Muscle layer of colon (tissue), 2 donors: ENCODE measurements around the gene FAM111A.

Experiments
- H3K27ac ChIP-seq: one replicate; pipeline ENCODE4 v1.7.0; 2013; ENCODE audit warnings: low read depth, mild to moderate bottlenecking, low read length, moderate library complexity
- H3K27me3 ChIP-seq, 2 donors: one replicate each; pipeline ENCODE4 v1.7.0; 2013; ENCODE audit warnings: low read length in 2 of 2, mild to moderate bottlenecking in 2 of 2; ENCODE audit not compliant: insufficient read depth in 2 of 2, control insufficient read depth in 1 of 2
- H3K36me3 ChIP-seq: one replicate; pipeline ENCODE4 v1.7.0; 2013; ENCODE audit warnings: mild to moderate bottlenecking, low read length; ENCODE audit not compliant: insufficient read depth
- H3K4me1 ChIP-seq: one replicate; pipeline ENCODE4 v1.7.0; 2013; ENCODE audit warnings: mild to moderate bottlenecking, low read length; ENCODE audit not compliant: insufficient read depth
- H3K4me3 ChIP-seq, 2 donors: one replicate each; pipeline ENCODE4 v1.7.0; 2013; ENCODE audit warnings: low read length in 2 of 2, low read depth in 1 of 2, mild to moderate bottlenecking in 1 of 2, moderate library complexity in 1 of 2
- H3K9ac ChIP-seq: one replicate; pipeline ENCODE4 v1.7.0; 2013; ENCODE audit warnings: low read length
- H3K9me3 ChIP-seq: one replicate; pipeline ENCODE4 v1.7.0; 2013; ENCODE audit warnings: mild to moderate bottlenecking, low read length
- donor health status: abdominal sarcoma.
- donor health status: Adenocarcinoma of cecum.

The FAM111A gene

GRCh38 chr11:59192446-59193020, 49.9 kb downstream of the FAM111A start:
- Histone ChIP-seq H3K36me3 (peaks cover 8% of the 10 kb centered on the region), H3K27ac (no peak overlapping the region), H3K4me1 (no peaks in the 10 kb centered on the region), H3K27me3 (no peaks in the 10 kb centered on the region), H3K9me3 (no peaks in the 10 kb centered on the region), H3K4me3 (no peak overlapping the region), H3K9ac (no peak overlapping the region)

DNA sequence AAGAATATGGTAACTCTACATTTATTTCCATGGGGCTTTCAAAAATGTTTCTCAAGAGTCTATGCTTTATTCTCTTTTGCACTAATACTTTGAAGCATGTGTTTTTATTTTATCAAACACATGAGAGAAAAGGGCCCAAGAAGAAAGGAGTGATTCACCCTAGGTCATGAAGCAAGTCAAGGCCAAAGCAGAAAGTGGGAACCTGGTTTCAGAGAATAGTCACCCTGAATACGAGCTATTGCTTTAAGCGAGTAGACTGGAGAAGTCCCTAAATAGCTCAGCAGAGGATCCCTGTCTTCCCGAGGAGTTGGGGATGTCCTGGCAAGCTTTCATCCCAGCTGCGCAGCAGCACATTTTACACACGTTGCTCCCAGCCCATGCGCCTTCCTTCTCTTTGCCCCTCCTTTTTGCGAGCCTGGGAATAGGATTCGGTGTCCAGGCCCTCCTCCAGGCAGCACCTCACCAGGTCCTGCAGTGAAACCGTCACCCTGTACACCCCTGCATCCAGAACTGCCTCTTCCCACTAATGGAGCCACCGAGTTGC, 51.0 kb downstream of the FAM111A start:
- Histone ChIP-seq H3K36me3 (peaks cover 8% of the 10 kb centered on the region), H3K4me1 (peaks cover 10% of the 10 kb centered on the region)

DNA sequence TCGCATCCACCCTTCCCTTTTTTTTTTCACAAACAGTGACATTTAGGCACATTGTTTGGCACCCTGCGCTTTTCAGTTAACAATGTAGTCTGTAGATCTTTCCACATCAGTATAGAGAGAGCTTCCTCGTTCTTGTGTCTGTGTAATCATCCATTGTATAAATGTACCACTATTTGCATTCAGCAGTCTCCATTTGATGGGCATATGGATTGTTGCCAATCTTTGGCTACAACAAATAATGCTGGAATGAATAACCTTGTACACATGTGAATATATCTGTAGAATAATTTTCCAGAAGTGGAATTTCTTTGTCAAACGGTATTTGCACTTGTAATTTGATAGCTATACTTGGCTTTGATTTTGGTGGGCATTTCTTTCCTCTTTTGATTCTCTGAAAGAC, 52.9 kb downstream of the FAM111A start:
- Histone ChIP-seq H3K4me3 (no peak overlapping the region), H3K27me3 (no peaks in the 10 kb centered on the region), H3K27ac (no peak overlapping the region), H3K36me3 (peaks cover 8% of the 10 kb centered on the region), H3K9me3 (no peaks in the 10 kb centered on the region), H3K9ac (no peak overlapping the region), H3K4me1 (peaks cover 10% of the 10 kb centered on the region)

More for the DNA sequence above, 51.0 kb downstream of the FAM111A start:
- no peak overlapping the region for H3K27ac ChIP-seq
- no peaks in the 10 kb centered on the region for H3K9me3 ChIP-seq
- no peak overlapping the region for H3K4me3 ChIP-seq
- no peak overlapping the region for H3K9ac ChIP-seq
- H3K27me3 ChIP-seq, result no peaks in the 10 kb centered on the region

- Histone ChIP-seq H3K9me3 (no peaks in the 10 kb centered on the region), H3K36me3 (peaks cover 8% of the 10 kb centered on the region), H3K27me3 (no peaks in the 10 kb centered on the region), H3K9ac (no peak overlapping the region), H3K4me3 (no peak overlapping the region), H3K4me1 (peaks cover 10% of the 10 kb centered on the region), H3K27ac (no peak overlapping the region)
These were observed 54.1 kb downstream of the FAM111A start for GRCh38 chr11:59196777-59197176.

GRCh38 chr11:59197991-59198390, 55.3 kb downstream of the FAM111A start:
- H3K27me3 ChIP-seq, result no peaks in the 10 kb centered on the region
- H3K27ac ChIP-seq, result no peak overlapping the region
- no peak overlapping the region for H3K9ac ChIP-seq
- no peaks in the 10 kb centered on the region for H3K9me3 ChIP-seq
- H3K4me1 ChIP-seq, result peaks cover 10% of the 10 kb centered on the region
- H3K4me3 ChIP-seq, result no peak overlapping the region
- peaks cover 1% of the 10 kb centered on the region for H3K36me3 ChIP-seq

- peaks cover 10% of the 10 kb centered on the region for H3K4me1 ChIP-seq
- H3K9ac ChIP-seq, result no peak overlapping the region
- no peaks in the 10 kb centered on the region for H3K9me3 ChIP-seq
- no peak overlapping the region for H3K27ac ChIP-seq
- H3K4me3 ChIP-seq, result no peak overlapping the region
- no peaks in the 10 kb centered on the region for H3K36me3 ChIP-seq
- H3K27me3 ChIP-seq, result no peaks in the 10 kb centered on the region
These were observed 56.1 kb downstream of the FAM111A start for GRCh38 chr11:59198726-59199125.

DNA sequence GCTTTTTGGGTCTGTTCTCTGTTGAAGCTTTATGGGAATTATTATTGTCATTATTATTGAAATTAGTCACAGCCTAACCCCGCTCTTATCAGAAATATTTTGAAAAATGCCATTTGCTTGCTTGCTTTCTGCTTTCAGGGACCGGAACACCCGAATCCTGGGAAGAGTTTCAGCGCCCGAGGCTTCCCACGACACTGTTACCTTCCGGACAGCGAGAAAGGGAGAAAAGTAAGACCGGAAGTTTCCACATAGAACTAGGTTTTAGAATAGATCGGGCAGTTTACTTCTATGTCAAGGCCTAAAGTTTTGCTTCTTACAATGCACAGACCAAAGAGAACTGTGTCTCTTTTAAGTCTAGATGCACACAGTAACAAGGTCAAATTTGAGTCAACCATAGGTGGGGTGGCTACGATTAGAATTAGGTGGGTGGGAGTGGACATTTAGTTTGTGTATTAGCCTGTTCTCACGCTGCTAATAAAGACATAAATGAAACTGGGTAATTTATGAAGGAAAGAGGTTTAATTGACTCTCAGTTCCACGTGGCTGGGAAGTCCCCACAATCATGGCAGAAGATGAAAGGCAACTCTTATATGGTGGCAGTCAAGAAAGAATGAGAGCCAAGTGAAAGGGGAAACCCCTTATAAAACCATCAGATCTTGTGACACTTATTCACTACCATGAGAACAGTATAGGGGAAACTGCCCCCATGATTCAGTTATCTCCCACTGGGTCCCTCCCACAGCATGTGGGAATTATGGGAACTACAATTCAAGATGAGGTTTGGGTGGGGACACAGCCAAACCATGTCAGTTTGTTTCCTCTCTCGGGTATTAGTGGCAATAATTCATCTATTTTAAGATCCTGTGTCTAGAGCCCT, 57.1 kb downstream of the FAM111A start:
- H3K27ac ChIP-seq, result no peak overlapping the region
- no peaks in the 10 kb centered on the region for H3K9me3 ChIP-seq
- no peaks in the 10 kb centered on the region for H3K27me3 ChIP-seq
- no peak overlapping the region for H3K4me3 ChIP-seq
- no peak overlapping the region for H3K9ac ChIP-seq
- peaks cover under 1% of the 10 kb centered on the region for H3K36me3 ChIP-seq
- H3K4me1 ChIP-seq, result peaks cover 10% of the 10 kb centered on the region

- H3K9me3 ChIP-seq, result no peaks in the 10 kb centered on the region
- H3K27me3 ChIP-seq, result no peaks in the 10 kb centered on the region
- no peak overlapping the region for H3K27ac ChIP-seq
- peaks cover 7% of the 10 kb centered on the region for H3K36me3 ChIP-seq
- H3K9ac ChIP-seq, result no peak overlapping the region
- no peak overlapping the region for H3K4me3 ChIP-seq
- peaks cover 10% of the 10 kb centered on the region for H3K4me1 ChIP-seq
These were observed 57.7 kb downstream of the FAM111A start for GRCh38 chr11:59200423-59200746.

- Histone ChIP-seq H3K4me1 (peaks cover 10% of the 10 kb centered on the region), H3K9ac (no peak overlapping the region), H3K36me3 (peaks cover 12% of the 10 kb centered on the region), H3K27ac (no peak overlapping the region), H3K9me3 (no peaks in the 10 kb centered on the region), H3K4me3 (no peak overlapping the region), H3K27me3 (no peaks in the 10 kb centered on the region)
These were observed 58.7 kb downstream of the FAM111A start for GRCh38 chr11:59201353-59201752.
